CD4-positive, CD25-positive, alpha-beta regulatory T cell (primary cell): Measurements from ENCODE around the gene PRLR. TPM values are rescaled to one million over a fixed set of nuclear protein-coding genes. Genes with fewer than 3 reads are reported as not detected.
"Not testable (repeated sequence)": the region's sequence is repeated elsewhere in the genome, so short reads cannot be mapped to it uniquely, and the experiment has no call there.

Experiments used
- ATAC-seq, 2 donors: fragments of 150-1000 bp; cut with Tn5 transposase; one replicate each; pipeline ENCODE4 v1.10.0; 2021; ENCODE audit warnings: low read depth in 2 of 2, moderate number of reproducible peaks in 2 of 2, moderate library complexity in 1 of 2
- DNase-seq, 3 donors: peaks; one replicate each; pipeline versions ENCODE4 v3.0.0 to v3.0.0-alpha.2; 2012 to 2022; ENCODE audit warnings: mixed read lengths in 1 of 3
- H3K27ac ChIP-seq: one replicate; pipeline ENCODE4 v1.7.0; 2013; ENCODE audit warnings: mild to moderate bottlenecking, low read length; ENCODE audit not compliant: insufficient read depth, poor library complexity, severe bottlenecking
- H3K27me3 ChIP-seq: one replicate; pipeline ENCODE4 v1.7.0; 2013; ENCODE audit warnings: low read length; ENCODE audit not compliant: control insufficient read depth, insufficient read depth
- H3K36me3 ChIP-seq: one replicate; pipeline ENCODE4 v1.7.0; 2013; ENCODE audit warnings: mild to moderate bottlenecking, low read length, moderate library complexity; ENCODE audit not compliant: control insufficient read depth, insufficient read depth
- H3K4me1 ChIP-seq: 2 replicates; pipeline ENCODE4 v1.7.0; 2013; ENCODE audit warnings: mild to moderate bottlenecking, low read length; ENCODE audit not compliant: insufficient read depth, control insufficient read depth, poor library complexity, severe bottlenecking
- H3K4me3 ChIP-seq: one replicate; pipeline ENCODE4 v1.7.0; 2013; ENCODE audit warnings: low read depth, mild to moderate bottlenecking, low read length, moderate library complexity
- H3K9me3 ChIP-seq, 2 experiments: 1 replicate in 1 of 2; 2 replicates in 1 of 2; pipeline ENCODE4 v1.7.0; 2013; ENCODE audit warnings: low read length in 2 of 2, mild to moderate bottlenecking in 1 of 2, moderate library complexity in 1 of 2; ENCODE audit not compliant: control insufficient read depth in 2 of 2
- H3K27ac Mint-ChIP-seq, 3 donors: one replicate each; pipeline ENCODE4 v1.8.0; 2020 to 2022; ENCODE audit warnings: mild to moderate bottlenecking in 3 of 3, mixed read lengths in 3 of 3, moderate library complexity in 2 of 3
- H3K27me3 Mint-ChIP-seq: one replicate; pipeline ENCODE4 v1.8.0; 2022; ENCODE audit warnings: mild to moderate bottlenecking, mixed read lengths
- H3K36me3 Mint-ChIP-seq: one replicate; pipeline ENCODE4 v1.8.0; 2020; ENCODE audit warnings: mixed read lengths
- H3K4me1 Mint-ChIP-seq, 4 donors: one replicate each; pipeline ENCODE4 v1.8.0; 2020 to 2022; ENCODE audit warnings: mixed read lengths in 4 of 4, mild to moderate bottlenecking in 1 of 4
- H3K4me3 Mint-ChIP-seq, 4 donors: one replicate each; pipeline ENCODE4 v1.8.0; 2020 to 2022; ENCODE audit warnings: mild to moderate bottlenecking in 4 of 4, mixed read lengths in 4 of 4, moderate library complexity in 3 of 4
- H3K9me3 Mint-ChIP-seq, 7 donors: one replicate each; pipeline ENCODE4 v1.8.0; 2020 to 2022; ENCODE audit warnings: mixed read lengths in 7 of 7, mild to moderate bottlenecking in 3 of 7, moderate library complexity in 2 of 7
- polyA plus RNA-seq, 4 donors: library from polyadenylated mRNA; unstranded; fragments of 300-500 nt; fragmentation: Illumina TruSeq; gene quantifications; one replicate each; pipeline ENCODE4 v1.2.3, GENCODE V29; 2021
- total RNA-seq: library from RNA; stranded (reverse); gene quantifications from one replicate; pipeline ENCODE4 v1.2.3, GENCODE V29; 2022

Gene PRLR
- total and polyA plus RNA-seq, 5 donors from 2014 or later: not detected

DNA sequence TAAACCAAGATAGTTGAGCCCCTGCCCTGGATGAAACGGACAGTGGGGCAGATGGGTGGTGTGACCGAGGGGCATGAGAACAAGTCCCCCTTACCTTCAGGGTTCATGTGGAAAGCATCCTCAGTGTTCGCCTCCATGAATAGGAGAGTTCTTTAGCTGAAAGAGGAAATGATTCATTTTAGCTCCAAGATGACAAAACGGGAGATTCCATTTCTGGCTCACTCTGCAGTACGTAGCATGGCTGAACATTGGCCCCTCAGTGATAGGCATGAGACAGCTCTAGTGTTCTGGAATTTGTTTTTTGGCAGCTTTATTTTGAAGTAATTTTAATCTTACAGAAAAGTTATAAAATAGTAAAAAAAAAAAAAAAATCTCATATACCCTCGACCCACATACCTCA is 112.3 kb downstream of the PRLR start:
- Histone ChIP-seq H3K27me3 (no peaks in the 10 kb centered on the region), H3K27ac (no peak overlapping the region), H3K9me3 (no peaks in the 10 kb centered on the region), H3K36me3 (no peaks in the 10 kb centered on the region), H3K4me1 (no peaks in the 10 kb centered on the region), H3K4me3 (no peak overlapping the region)
- Mint-ChIP-seq H3K36me3 (no peaks in the 10 kb centered on the region), H3K4me3 (no peak overlapping the region), H3K27me3 (no peaks in the 10 kb centered on the region), H3K9me3 (peaks cover 0 to 6% (median 0%) of the 10 kb centered on the region in 7 donors), H3K27ac (no peak overlapping the region), H3K4me1 (no peaks in the 10 kb centered on the region)
- no peak for ATAC-seq
- no peak for DNase-seq

DNA sequence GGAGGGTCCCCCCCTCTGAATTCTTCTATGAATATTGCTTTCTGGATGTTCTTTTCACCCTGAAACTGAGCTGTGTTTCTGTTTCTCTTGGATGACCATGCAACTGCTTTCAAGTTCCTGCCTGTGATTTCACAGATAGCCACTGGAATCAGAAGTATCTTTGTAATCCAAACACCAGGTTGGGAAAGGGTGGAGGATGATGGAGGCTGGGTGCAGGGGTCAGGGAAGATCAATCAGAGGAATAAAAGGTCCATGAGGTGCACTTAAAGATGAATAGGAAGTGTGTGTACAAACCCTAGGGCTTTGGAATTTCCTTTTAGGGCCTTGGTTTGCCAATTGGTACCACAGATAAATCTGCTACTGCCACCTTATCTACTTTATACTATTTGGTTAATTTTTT is 114.4 kb downstream of the PRLR start:
- no peaks in the 10 kb centered on the region for H3K9me3 ChIP-seq
- ATAC-seq (no peak), DNase-seq (no peak)
- H3K27ac ChIP-seq: no peak overlapping the region
- H3K4me1 ChIP-seq: no peaks in the 10 kb centered on the region
- Mint-ChIP-seq H3K27ac (no peak overlapping the region), H3K9me3 (peaks cover 0 to 5% (median 0%) of the 10 kb centered on the region in 7 donors), H3K4me1 (no peaks in the 10 kb centered on the region), H3K4me3 (no peak overlapping the region), H3K36me3 (no peaks in the 10 kb centered on the region), H3K27me3 (no peaks in the 10 kb centered on the region)
- H3K4me3 ChIP-seq: no peak overlapping the region
- no peaks in the 10 kb centered on the region for H3K36me3 ChIP-seq
- H3K27me3 ChIP-seq: no peaks in the 10 kb centered on the region

DNA sequence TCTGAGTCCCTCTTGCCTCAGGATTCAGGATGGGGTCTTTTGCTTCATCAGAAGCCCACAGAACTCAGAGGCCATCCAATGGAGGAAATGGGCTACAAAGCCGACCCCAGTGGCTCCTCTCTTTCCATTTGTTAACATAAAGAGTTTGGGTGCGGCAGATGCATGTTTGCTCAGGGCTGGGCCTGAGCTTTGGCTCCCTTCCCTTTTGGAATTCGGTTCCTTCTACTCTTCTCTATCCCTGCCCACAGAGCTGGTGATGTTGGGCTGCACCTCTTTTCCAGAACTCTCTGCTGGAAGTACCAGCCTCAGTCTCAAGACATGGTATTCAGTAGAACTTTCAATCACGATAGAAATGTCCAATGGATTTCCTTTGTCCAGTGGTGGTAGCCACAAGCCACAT is 115.6 kb downstream of the PRLR start:
- Histone ChIP-seq H3K4me1 (no peaks in the 10 kb centered on the region), H3K9me3 (no peaks in the 10 kb centered on the region), H3K36me3 (no peaks in the 10 kb centered on the region), H3K4me3 (no peak overlapping the region), H3K27me3 (no peaks in the 10 kb centered on the region), H3K27ac (no peak overlapping the region)
- no peak for DNase-seq
- no peak for ATAC-seq
- peaks cover 0 to 5% (median 0%) of the 10 kb centered on the region in 7 donors for H3K9me3 Mint-ChIP-seq
- no peaks in the 10 kb centered on the region for H3K27me3 Mint-ChIP-seq
- H3K27ac Mint-ChIP-seq: no peak overlapping the region
- H3K4me3 Mint-ChIP-seq: no peak overlapping the region
- H3K4me1 Mint-ChIP-seq: no peaks in the 10 kb centered on the region
- no peaks in the 10 kb centered on the region for H3K36me3 Mint-ChIP-seq

DNA sequence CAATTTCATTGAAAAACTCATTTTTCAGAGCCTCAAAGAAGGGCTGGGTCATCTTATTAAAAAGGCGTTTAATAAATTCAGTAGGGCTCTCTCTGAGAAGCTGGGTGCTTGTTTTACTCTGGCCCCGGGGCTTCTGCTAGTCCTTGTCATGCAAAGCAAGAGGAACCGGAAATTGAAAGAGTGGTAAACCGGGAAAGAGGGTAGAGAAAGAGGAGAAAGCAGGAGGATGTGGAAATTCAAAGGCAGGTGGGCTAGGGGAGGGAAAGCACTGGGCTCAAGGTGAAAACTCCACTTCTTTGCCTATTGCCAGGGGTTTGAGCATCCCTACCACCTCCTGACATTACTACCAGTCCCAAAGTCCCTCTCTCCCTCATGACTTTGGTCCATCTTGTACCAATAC is 118.0 kb downstream of the PRLR start:
- H3K4me1 Mint-ChIP-seq: no peaks in the 10 kb centered on the region
- H3K4me3 Mint-ChIP-seq: no peak overlapping the region
- ATAC-seq (no peak), DNase-seq (no peak)
- no peaks in the 10 kb centered on the region for H3K36me3 Mint-ChIP-seq
- peaks cover 6% of the 10 kb centered on the region for H3K27me3 Mint-ChIP-seq
- no peaks in the 10 kb centered on the region for H3K27me3 ChIP-seq
- H3K9me3 Mint-ChIP-seq: peaks cover 0 to 8% (median 0%) of the 10 kb centered on the region in 7 donors
- no peak overlapping the region for H3K27ac ChIP-seq
- no peaks in the 10 kb centered on the region for H3K4me1 ChIP-seq
- H3K4me3 ChIP-seq: no peak overlapping the region
- H3K9me3 ChIP-seq: no peaks in the 10 kb centered on the region
- H3K36me3 ChIP-seq: no peaks in the 10 kb centered on the region
- H3K27ac Mint-ChIP-seq: no peak overlapping the region

DNA sequence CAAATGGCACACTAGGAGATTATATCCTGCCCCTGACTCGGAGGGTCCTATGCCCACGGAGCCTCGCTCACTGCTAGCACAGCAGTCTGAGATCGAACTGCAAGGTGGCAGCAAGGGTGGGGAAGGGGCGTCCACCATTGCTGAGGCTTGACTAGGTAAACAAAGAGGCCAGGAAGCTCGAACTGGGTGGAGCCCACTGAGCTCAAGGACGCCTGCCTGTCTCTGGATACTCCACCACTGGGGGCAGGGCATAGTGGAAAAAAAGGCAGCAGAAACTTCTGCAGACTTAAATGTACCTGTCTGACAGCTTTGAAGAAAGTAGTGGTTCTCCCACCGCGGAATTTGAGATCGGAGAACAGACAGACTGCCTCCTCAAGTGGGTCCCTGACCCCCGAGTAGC is 125.7 kb downstream of the PRLR start:
- not testable (repeated sequence) for ATAC-seq, H3K36me3 ChIP-seq, H3K27me3 Mint-ChIP-seq, DNase-seq, H3K4me3 Mint-ChIP-seq, H3K4me1 Mint-ChIP-seq, H3K9me3 Mint-ChIP-seq, H3K27me3 ChIP-seq, H3K4me1 ChIP-seq, H3K4me3 ChIP-seq, H3K36me3 Mint-ChIP-seq, H3K9me3 ChIP-seq, H3K27ac Mint-ChIP-seq, H3K27ac ChIP-seq

DNA sequence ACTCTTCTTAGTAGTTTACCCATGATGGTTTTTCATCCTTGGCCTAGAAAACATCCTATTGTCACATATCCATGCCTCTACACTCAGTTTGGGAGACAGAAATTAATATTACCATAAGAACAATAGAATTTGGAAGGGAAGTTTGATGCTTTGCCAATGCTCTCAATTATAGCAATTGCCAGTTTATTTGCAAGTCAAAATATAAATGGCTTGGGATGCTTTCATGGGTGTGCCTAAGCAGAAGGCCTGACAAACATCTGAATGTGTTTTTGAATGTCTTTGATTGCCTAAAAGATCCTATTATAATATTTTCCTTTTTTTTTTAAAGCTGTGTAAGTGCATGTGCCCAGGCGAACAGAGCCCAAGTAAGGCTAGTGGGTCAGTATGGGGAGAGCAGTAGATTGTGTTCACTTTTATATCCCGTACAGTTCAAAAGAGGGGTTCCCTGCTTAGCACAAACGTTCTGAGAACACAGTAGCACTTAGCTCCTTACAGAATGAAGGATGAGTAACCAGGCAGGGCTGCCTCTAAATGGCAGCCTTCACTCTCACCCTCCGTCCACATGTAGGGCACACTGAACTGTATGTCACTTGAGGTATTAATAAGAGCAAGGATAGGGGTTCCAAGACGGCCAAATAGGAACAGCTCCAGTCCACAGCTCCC is 126.5 kb downstream of the PRLR start:
- Mint-ChIP-seq H3K9me3 (peaks cover 0 to 8% (median 0%) of the 10 kb centered on the region in 7 donors), H3K27me3 (peaks cover 6% of the 10 kb centered on the region), H3K4me3 (no peak overlapping the region), H3K27ac (no peak overlapping the region), H3K4me1 (no peaks in the 10 kb centered on the region), H3K36me3 (no peaks in the 10 kb centered on the region)
- no peaks in the 10 kb centered on the region for H3K27me3 ChIP-seq
- H3K4me3 ChIP-seq: no peak overlapping the region
- no peak overlapping the region for H3K27ac ChIP-seq
- DNase-seq (no peak), ATAC-seq (no peak)
- H3K36me3 ChIP-seq: no peaks in the 10 kb centered on the region
- no peaks in the 10 kb centered on the region for H3K4me1 ChIP-seq
- no peaks in the 10 kb centered on the region for H3K9me3 ChIP-seq

DNA sequence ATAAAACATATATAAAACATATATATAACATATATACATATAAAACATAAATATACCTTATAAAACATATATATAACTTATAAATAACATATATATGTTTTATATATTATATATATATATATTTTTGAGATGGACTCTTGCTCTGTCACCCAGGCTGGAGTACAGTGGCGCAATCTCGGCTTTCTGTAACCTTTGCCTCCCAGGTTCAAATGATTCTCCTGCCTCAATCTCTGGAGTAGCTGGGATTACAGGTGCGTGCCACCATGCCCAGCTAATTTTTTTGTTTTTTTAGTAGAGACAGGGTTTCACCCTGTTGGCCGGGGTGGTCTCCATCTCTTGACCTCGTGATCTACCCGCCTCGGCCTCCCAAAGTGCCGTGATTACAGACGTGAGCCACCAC is 128.6 kb downstream of the PRLR start:
- DNase-seq, H3K4me3 Mint-ChIP-seq, H3K27ac ChIP-seq, H3K36me3 ChIP-seq, H3K36me3 Mint-ChIP-seq, H3K27ac Mint-ChIP-seq, H3K4me1 Mint-ChIP-seq, H3K9me3 ChIP-seq, H3K9me3 Mint-ChIP-seq, H3K4me3 ChIP-seq, H3K4me1 ChIP-seq, ATAC-seq, H3K27me3 ChIP-seq, H3K27me3 Mint-ChIP-seq: not testable (repeated sequence)

DNA sequence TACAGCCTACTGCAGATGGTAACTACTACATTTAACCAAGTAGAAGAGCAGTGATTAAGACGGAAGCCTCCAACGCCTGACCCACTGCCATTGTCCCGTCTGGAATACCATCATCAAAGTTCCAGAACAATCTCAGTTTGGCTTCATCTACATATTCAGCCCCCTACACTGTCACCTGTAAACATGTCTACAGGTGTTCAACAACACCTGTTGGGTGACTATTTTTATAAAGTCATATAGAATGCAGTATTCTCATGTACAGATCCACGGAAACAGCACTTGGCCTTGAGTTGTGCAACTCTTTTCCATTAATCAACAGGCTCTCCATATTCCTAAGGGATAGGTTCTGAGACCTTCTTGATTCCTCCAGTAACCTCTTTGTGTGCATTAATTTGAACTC is 129.3 kb downstream of the PRLR start:
- Mint-ChIP-seq H3K27me3 (peaks cover 6% of the 10 kb centered on the region), H3K4me1 (no peaks in the 10 kb centered on the region), H3K36me3 (no peaks in the 10 kb centered on the region), H3K27ac (no peak overlapping the region), H3K4me3 (no peak overlapping the region), H3K9me3 (peaks cover 0 to 4% (median 0%) of the 10 kb centered on the region in 7 donors)
- no peaks in the 10 kb centered on the region for H3K9me3 ChIP-seq
- no peaks in the 10 kb centered on the region for H3K36me3 ChIP-seq
- DNase-seq (no peak), ATAC-seq (no peak)
- H3K4me3 ChIP-seq: no peak overlapping the region
- H3K27ac ChIP-seq: no peak overlapping the region
- no peaks in the 10 kb centered on the region for H3K4me1 ChIP-seq
- no peaks in the 10 kb centered on the region for H3K27me3 ChIP-seq
